Heart left ventricle (tissue), 13 donors: ENCODE data around the gene MEX3D.

Source experiments
- CTCF ChIP-seq, 12 donors: fragments of 200-600 bp; sonication (generic) in 4 of 12; IDR thresholded peaks; one replicate each; pipeline versions ENCODE4 v1.5.0 to v1.8.0; 2018 to 2022; ENCODE audit warnings: antibody characterized with exemption in 12 of 12, mild to moderate bottlenecking in 5 of 12
- POLR2A ChIP-seq, 2 donors: fragments of 450-650 bp; IDR thresholded peaks; one replicate each; pipeline ENCODE4 v1.6.1; 2017; ENCODE audit warnings: antibody characterized with exemption in 2 of 2, mild to moderate bottlenecking in 2 of 2, moderate library complexity in 2 of 2
- donor health status: ischemic (EF 13 %, LVEDD 7.1; RV severe dilation, severe dysfunction).
- donor health status: DM: no; HTN: yes; CAD: no.
- donor health status: DM: no; HTN: no; CAD: no.
- donor health status: ischemic (EF 25% LVEDD 6.9; RV normal size, moderate dysfunction).
- donor health status: ischemic (EF 25% LVEDD 5.7; RV mildly dilated, moderate dysfunction).
- donor health status: ischemic (EF 35%, LVEDD 5.7; RV mildly dilated, moderate dysfunction).
- donor health status: nonischemic (EF 11% LVEDD 7.7; RV severe dilation, severe dysfunction).
- donor health status: DM: yes; HTN: yes; CAD: no.
- donor health status: PGD.
- donor health status: ischemic (EF 29% LVEDD 5.4; RV normal size, mild dysfunction).
- donor health status: nonischemic (EF 23%, LVEDD 6.1; RV moderate dilation, normal function).

GRCh38 chr19:1553415-1553814, 14.7 kb downstream of the MEX3D start:
- TF ChIP-seq POLR2A (IDR thresholded peaks at IDR 0.05) (no peak), CTCF (IDR thresholded peaks at IDR 0.05) (no peak)
